BJ (cell line): ENCODE measurements around the gene SHF. TPM values are rescaled to one million over a fixed set of nuclear protein-coding genes. Genes with fewer than 3 reads are reported as not detected.

Experiments used
- CTCF ChIA-PET: fragments of 350-600 bp; formaldehyde crosslinking; extraction: SDS; loops from one replicate; lab custom pipeline; 2021; ENCODE audit warnings: antibody characterized with exemption, inconsistent platforms; lab: Yijun Ruan, JAX
- POLR2A ChIA-PET: fragments of 300-600 bp; sonication (Branson Sonifier 250); formaldehyde crosslinking; extraction: SDS; loops from one replicate; lab custom pipeline; 2021; ENCODE audit warnings: antibody characterized with exemption; lab: Charles Lee
- DNase-seq: peaks from one replicate; pipeline ENCODE4 v3.0.0-alpha.2; 2011; ENCODE audit warnings: low read depth
- H3K27me3 ChIP-seq: 2 replicates; pipeline ENCODE4 v1.6.0; 2011; ENCODE audit warnings: low read length; ENCODE audit not compliant: control insufficient read depth, insufficient read depth
- H3K36me3 ChIP-seq: 2 replicates; pipeline ENCODE4 v1.5.1; 2011; ENCODE audit warnings: low read length; ENCODE audit not compliant: control insufficient read depth, insufficient read depth
- H3K4me3 ChIP-seq: 2 replicates; pipeline ENCODE4 v1.5.1; 2011; ENCODE audit warnings: low read depth, mild to moderate bottlenecking, control low read depth, low read length
- CTCF ChIP-seq: IDR thresholded peaks from 2 replicates; pipeline ENCODE4 v1.5.1; 2011; ENCODE audit warnings: low read depth, mild to moderate bottlenecking, control low read depth, inconsistent platforms, low read length, moderate library complexity; ENCODE audit not compliant: insufficient read depth
- polyA plus RNA-seq: library from polyadenylated mRNA; depleted of rRNA; stranded (reverse); fragments of >200 nt; gene quantifications from 2 replicates; pipeline ENCODE4 v1.2.3, GENCODE V29; 2011

The SHF gene
- polyA plus RNA-seq, 1 experiment = 5.2 TPM

DNA sequence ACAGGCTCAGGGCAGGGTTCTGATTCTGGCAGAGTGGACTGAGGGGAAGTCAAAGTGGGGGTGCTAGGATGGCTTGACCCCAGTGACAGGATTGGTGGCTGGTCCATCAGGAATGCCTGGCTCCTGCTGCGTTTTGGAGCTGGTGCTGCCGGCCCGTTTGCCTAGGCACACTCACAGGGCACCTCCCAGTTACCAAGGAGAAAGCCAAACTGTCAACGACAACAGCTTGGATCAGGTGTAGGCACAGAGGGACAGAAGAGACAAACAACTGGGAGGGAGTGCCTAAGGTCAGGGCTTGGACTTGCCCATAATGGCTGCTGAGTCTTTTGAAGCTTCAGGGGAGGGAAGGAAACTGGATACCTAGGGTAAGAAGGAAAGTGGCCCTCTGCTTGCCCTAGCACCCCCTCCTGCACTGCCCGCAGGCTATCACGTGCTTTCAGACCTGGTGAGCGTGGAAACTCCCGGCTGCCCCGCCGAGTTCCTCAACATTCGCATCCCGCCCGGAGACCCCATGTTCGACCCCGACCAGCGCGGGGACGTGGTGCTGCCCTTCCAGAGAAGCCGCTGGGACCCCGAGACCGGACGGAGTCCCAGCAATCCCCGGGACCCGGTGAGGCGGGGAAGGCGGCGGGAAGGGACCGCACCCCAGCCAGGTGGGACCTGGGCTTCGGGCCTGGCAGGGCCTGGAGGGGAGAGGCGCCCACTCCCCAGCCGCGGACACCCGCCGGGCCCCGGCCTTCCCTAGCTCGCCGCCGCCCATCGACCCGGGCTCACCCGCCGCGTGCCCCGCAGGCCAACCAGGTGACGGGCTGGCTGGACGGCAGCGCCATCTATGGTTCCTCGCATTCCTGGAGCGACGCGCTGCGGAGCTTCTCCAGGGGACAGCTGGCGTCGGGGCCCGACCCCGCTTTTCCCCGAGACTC lies 52.8 kb downstream of the SHF start:
- Histone ChIP-seq H3K36me3 (no peaks in the 10 kb centered on the region), H3K27me3 (peaks cover 31% of the 10 kb centered on the region), H3K4me3 (no peak overlapping the region)
- no peak for DNase-seq
- POLR2A ChIA-PET = interaction anchor here (0.5 kb wide), 1 partner anchor 51 kb away, joined by 3 read pairs; no protein-coding TSS in a partner anchor
- TF ChIP-seq CTCF = no peak
- CTCF ChIA-PET = interaction anchor here (0.8 kb wide), 1 partner anchor 13 kb away, joined by 3 read pairs; no protein-coding TSS in a partner anchor

- CTCF ChIA-PET = interaction anchor here (5.0 kb wide), 1 partner anchor 16 kb away, joined by 24 read pairs; no protein-coding TSS in a partner anchor
- DNase-seq = no peak
- POLR2A ChIA-PET = no interaction called here
- TF ChIP-seq CTCF = no peak
- no peaks in the 10 kb centered on the region for H3K36me3 ChIP-seq
- H3K27me3 ChIP-seq = peaks cover 40% of the 10 kb centered on the region
- H3K4me3 ChIP-seq = no peak overlapping the region
Observed at GRCh38 chr15:45134046-45134445, 53.7 kb downstream of the SHF start.

DNA sequence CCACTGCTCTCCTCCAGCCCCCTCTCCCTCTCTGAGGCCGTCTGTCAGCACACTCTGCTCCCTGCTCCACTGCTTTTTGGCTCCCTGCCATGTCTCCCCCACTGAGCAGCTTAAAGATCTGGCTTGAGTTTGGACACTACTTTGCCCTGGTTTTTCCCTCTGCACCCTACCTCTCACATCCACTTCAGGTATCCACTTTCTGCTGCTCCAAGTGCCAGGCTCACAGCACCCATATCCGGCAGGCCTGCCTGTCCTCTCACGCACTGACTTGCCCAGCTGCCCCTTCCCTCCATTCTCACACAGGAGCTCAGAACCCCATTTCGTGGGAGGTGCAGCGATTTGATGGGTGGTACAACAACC lies 54.2 kb downstream of the SHF start:
- H3K4me3 ChIP-seq = no peak overlapping the region
- peaks cover 44% of the 10 kb centered on the region for H3K27me3 ChIP-seq
- TF ChIP-seq CTCF = no peak
- ChIA-PET CTCF (interaction anchor here (1.2 to 5.0 kb wide), 3 partner anchors 15 to 71 kb away, joined by 3 to 24 read pairs (median 3); no protein-coding TSS in a partner anchor), POLR2A (no interaction called here)
- no peaks in the 10 kb centered on the region for H3K36me3 ChIP-seq
- no peak for DNase-seq

- TF ChIP-seq CTCF = no peak
- H3K27me3 ChIP-seq = peaks cover 50% of the 10 kb centered on the region
- DNase-seq = no peak
- no peak overlapping the region for H3K4me3 ChIP-seq
- CTCF ChIA-PET = interaction anchor here (0.7 to 5.0 kb wide), 4 partner anchors 15 to 72 kb away, joined by 3 to 24 read pairs (median 4); no protein-coding TSS in a partner anchor
- H3K36me3 ChIP-seq = no peaks in the 10 kb centered on the region
- POLR2A ChIA-PET = no interaction called here
Observed at GRCh38 chr15:45132844-45133560, 54.8 kb downstream of the SHF start.

DNA sequence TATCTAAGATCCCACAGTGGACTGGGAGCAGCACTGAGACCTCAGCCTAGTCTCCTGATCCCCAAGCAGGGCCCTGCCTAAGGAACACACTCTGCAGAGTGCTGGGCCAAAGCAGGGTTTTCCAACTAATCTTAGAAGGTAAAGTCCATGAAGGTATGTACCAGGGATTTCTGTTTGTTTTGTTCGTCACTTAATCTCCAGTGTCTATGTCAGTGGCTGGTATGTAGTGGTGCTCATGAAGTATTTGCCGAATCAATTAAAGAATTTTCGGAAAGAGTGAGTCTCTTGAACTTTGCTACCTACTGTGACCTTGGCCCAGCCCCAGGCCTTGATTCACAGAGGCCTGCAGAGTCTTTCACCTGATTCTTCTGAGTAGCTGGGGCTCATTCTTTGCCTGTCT lies 56.3 kb downstream of the SHF start:
- CTCF ChIA-PET = interaction anchor here (0.6 to 5.0 kb wide), 4 partner anchors 9 to 269 kb away, joined by 3 to 24 read pairs (median 8); no protein-coding TSS in a partner anchor
- no peak for DNase-seq
- no peak for TF ChIP-seq CTCF
- Histone ChIP-seq H3K27me3 (peaks cover 52% of the 10 kb centered on the region), H3K36me3 (no peaks in the 10 kb centered on the region; the same call in 1 of the 2 replicates), H3K4me3 (no peak overlapping the region)
- POLR2A ChIA-PET = no interaction called here
